ENCODE data around the gene HSPA2.

DNA sequence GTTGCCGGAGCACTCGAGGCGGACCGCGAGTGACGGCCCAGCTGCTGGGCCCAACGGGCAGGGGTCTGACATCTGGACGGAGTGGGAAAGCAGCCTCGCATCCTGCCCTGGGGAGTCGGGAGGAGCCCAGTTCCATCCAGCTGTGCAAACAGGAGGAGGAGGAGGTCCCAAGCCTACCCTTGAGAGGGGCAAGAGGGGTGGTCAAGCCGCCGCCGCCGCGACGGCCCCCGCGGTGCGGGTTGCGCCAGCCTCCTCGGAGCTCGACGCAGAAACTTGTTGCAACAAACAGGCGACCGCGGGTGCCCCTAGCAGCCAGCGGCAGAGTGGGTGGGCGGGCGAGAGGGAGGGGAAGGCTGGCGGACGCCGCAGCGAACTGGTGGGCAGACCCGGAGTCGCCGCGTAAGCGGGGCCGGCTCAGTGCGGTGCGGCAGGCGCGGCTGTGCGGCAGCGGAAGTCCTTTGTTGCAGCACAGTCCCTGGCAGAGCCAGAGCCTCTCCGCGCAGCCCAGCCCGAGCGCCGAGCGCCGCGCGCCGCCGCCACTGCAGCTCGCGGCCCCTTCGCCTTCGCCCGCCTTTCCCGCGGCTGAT, 36.1 kb upstream of the HSPA2 start, which contains the start of gene ZBTB1:
- TF ChIP-seq POLR2A (IDR thresholded peaks at IDR 0.05), result no peak
- TF ChIP-seq, protein P1, sequence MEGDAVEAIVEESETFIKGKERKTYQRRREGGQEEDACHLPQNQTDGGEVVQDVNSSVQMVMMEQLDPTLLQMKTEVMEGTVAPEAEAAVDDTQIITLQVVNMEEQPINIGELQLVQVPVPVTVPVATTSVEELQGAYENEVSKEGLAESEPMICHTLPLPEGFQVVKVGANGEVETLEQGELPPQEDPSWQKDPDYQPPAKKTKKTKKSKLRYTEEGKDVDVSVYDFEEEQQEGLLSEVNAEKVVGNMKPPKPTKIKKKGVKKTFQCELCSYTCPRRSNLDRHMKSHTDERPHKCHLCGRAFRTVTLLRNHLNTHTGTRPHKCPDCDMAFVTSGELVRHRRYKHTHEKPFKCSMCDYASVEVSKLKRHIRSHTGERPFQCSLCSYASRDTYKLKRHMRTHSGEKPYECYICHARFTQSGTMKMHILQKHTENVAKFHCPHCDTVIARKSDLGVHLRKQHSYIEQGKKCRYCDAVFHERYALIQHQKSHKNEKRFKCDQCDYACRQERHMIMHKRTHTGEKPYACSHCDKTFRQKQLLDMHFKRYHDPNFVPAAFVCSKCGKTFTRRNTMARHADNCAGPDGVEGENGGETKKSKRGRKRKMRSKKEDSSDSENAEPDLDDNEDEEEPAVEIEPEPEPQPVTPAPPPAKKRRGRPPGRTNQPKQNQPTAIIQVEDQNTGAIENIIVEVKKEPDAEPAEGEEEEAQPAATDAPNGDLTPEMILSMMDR (IDR thresholded peaks at IDR 0.05), result no peak
